HCT116 (cell line): ENCODE measurements around the gene MCC. TPM values are rescaled to one million over a fixed set of nuclear protein-coding genes. Genes with fewer than 3 reads are reported as not detected.

Experiments used
- ATAC-seq: fragments of 200-7000 bp; cut with Tn5 transposase; 2 replicates; pipeline ENCODE4 v1.9.1; 2020; ENCODE audit warnings: mild to moderate bottlenecking, moderate library complexity
- BruUV-seq: library from RNA; stranded (reverse); fragments of 400-500 nt; replicated peaks from 2 replicates; lab custom pipeline; 2021; lab: Mats Ljungman, UMichigan
- CTCF ChIA-PET: fragments of 300-600 bp; sonication (Branson Sonifier 250); formaldehyde crosslinking; loops from one replicate; lab custom pipeline; 2021; ENCODE audit warnings: antibody characterized with exemption; lab: Charles Lee
- POLR2A ChIA-PET: fragments of 300-600, 350-600 bp; sonication (Branson Sonifier 250); formaldehyde crosslinking; loops from one replicate; lab custom pipeline; 2021; ENCODE audit warnings: antibody characterized with exemption; lab: Charles Lee
- RAD21 ChIA-PET, 2 experiments: fragments of 300-600 bp; sonication (Branson Sonifier 250); formaldehyde crosslinking; loops; one replicate each; lab custom pipeline; 2023; ENCODE audit warnings: low total read pairs in 2 of 2; ENCODE audit not compliant: uncharacterized antibody in 2 of 2, unreplicated experiment in 2 of 2, low non-redundant PET in 1 of 2; lab: Charles Lee
- DNase-seq: peaks from one replicate; pipeline ENCODE4 v3.0.0-alpha.2; 2010; ENCODE audit warnings: low read depth, low spot score
- H2AFZ ChIP-seq: fragments of 200-600 bp; shearing (Covaris generic), sonication (generic); 2 replicates; pipeline ENCODE4 v1.6.1; 2017; ENCODE audit warnings: low read depth, mixed run types, mixed read lengths, antibody characterized with exemption, low read length; ENCODE audit not compliant: poor library complexity, severe bottlenecking
- H3K27ac ChIP-seq: 2 replicates; pipeline ENCODE4 v1.5.1; 2012; ENCODE audit warnings: low read depth, low read length
- H3K27me3 ChIP-seq: fragments of 200-600 bp; sonication (generic); 2 replicates; pipeline ENCODE4 v1.6.1; 2016; ENCODE audit warnings: mixed run types, low read length, mixed read lengths; ENCODE audit not compliant: insufficient read depth
- H3K36me3 ChIP-seq, 2 experiments: fragments of 200-500 bp in 1 of 2; fragments of 200-600 bp in 1 of 2; sonication (Bioruptor generic) in 1 of 2; sonication (generic) in 1 of 2; 2 replicates each; pipeline versions ENCODE4 v1.5.1 to v1.6.1; 2014 to 2016; ENCODE audit warnings: low read length in 2 of 2, inconsistent platforms in 1 of 2, mixed read lengths in 1 of 2, mixed run types in 1 of 2; ENCODE audit not compliant: insufficient read depth in 2 of 2, control insufficient read depth in 1 of 2
- H3K4me1 ChIP-seq, 2 experiments: fragments of 200-600 bp in 1 of 2; sonication (generic) in 1 of 2; 2 replicates each; pipeline versions ENCODE4 v1.5.1 to v1.6.1; 2012 to 2017; ENCODE audit warnings: low read length in 2 of 2, inconsistent platforms in 1 of 2, mild to moderate bottlenecking in 1 of 2, mixed read lengths in 1 of 2, mixed run types in 1 of 2, moderate library complexity in 1 of 2; ENCODE audit not compliant: insufficient read depth in 2 of 2, control insufficient read depth in 1 of 2
- H3K4me2 ChIP-seq: fragments of 200-600 bp; sonication (generic); 2 replicates; pipeline ENCODE4 v1.6.1; 2017; ENCODE audit warnings: mixed run types, low read length, mixed read lengths
- H3K4me3 ChIP-seq, 2 experiments: fragments of 200-600 bp in 1 of 2; sonication (generic) in 1 of 2; replicated peaks in 1 of 2; 2 replicates each; pipeline ENCODE4 v1.5.1; 2011 to 2016; ENCODE audit warnings: low read length in 2 of 2, control low read depth in 1 of 2, low read depth in 1 of 2, mild to moderate bottlenecking in 1 of 2, mixed read lengths in 1 of 2, mixed run types in 1 of 2
- H3K79me2 ChIP-seq: fragments of 200-600 bp; sonication (generic); 2 replicates; pipeline ENCODE4 v1.6.1; 2017; ENCODE audit warnings: mild to moderate bottlenecking, mixed run types, low read length, moderate library complexity, mixed read lengths; ENCODE audit not compliant: insufficient read depth
- H3K9ac ChIP-seq: fragments of 200-600 bp; sonication (generic); 2 replicates; pipeline ENCODE4 v1.6.1; 2016; ENCODE audit warnings: low read length, mixed read lengths
- H3K9me2 ChIP-seq: fragments of 200-600 bp; sonication (generic), shearing (Covaris generic); 2 replicates; pipeline ENCODE4 v1.6.1; 2017; ENCODE audit warnings: mixed run types, mild to moderate bottlenecking, moderate library complexity; ENCODE audit not compliant: insufficient read depth
- H3K9me3 ChIP-seq, 2 experiments: fragments of 200-500 bp in 1 of 2; fragments of 200-600 bp in 1 of 2; sonication (Bioruptor generic) in 1 of 2; sonication (generic) in 1 of 2; 2 replicates each; pipeline ENCODE4 v1.6.1; 2014 to 2017; ENCODE audit warnings: low read length in 2 of 2, mixed read lengths in 2 of 2, inconsistent platforms in 1 of 2, low read depth in 1 of 2, mild to moderate bottlenecking in 1 of 2, mixed run types in 1 of 2, moderate library complexity in 1 of 2; ENCODE audit not compliant: control insufficient read depth in 1 of 2, insufficient read depth in 1 of 2
- H4K20me1 ChIP-seq: fragments of 200-600 bp; sonication (generic), shearing (Covaris generic); 2 replicates; pipeline ENCODE4 v1.6.1; 2017; ENCODE audit warnings: mixed run types, mild to moderate bottlenecking, moderate library complexity; ENCODE audit not compliant: insufficient read depth
- CEBPB ChIP-seq: IDR thresholded peaks from 2 replicates; pipeline ENCODE4 v1.6.1; 2012; ENCODE audit warnings: low read depth
- ELF1 ChIP-seq: IDR thresholded peaks from 2 replicates; pipeline ENCODE4 v1.6.1; 2012; ENCODE audit warnings: low read depth, borderline replicate concordance
- EZH2 ChIP-seq: fragments of 200-600 bp; sonication (generic); IDR thresholded peaks from 2 replicates; pipeline ENCODE4 v1.6.1; 2017; ENCODE audit warnings: antibody characterized with exemption, mixed run types
- SP1 ChIP-seq: IDR thresholded peaks from 2 replicates; pipeline ENCODE4 v1.6.1; 2012; ENCODE audit warnings: low read depth
- TCF7L2 ChIP-seq: IDR thresholded peaks from 2 replicates; pipeline ENCODE4 v1.7.0; 2011; ENCODE audit warnings: borderline replicate concordance, inconsistent platforms; ENCODE audit not compliant: insufficient read depth, insufficient read length; ENCODE audit errors: extremely low read depth
- ZFX ChIP-seq: fragments of 450-650 bp; IDR thresholded peaks from 2 replicates; pipeline ENCODE4 v1.6.1; 2017
- ZNF274 ChIP-seq: fragments of 200-500 bp; sonication (Bioruptor generic); IDR thresholded peaks from 2 replicates; pipeline ENCODE4 v1.6.1; 2014; ENCODE audit warnings: mild to moderate bottlenecking, low read depth, low read length, inconsistent platforms
- intact Hi-C: fragments of 100-400 bp; cut with micrococcal nuclease; formaldehyde crosslinking; loops from 2 replicates; pipeline ENCODE4 v1.10.0; 2022
- total RNA-seq: library from RNA; stranded (reverse); gene quantifications from one replicate; pipeline ENCODE4 v1.2.1, GENCODE V29; 2021; ENCODE audit not compliant: unreplicated experiment

MCC gene
- total RNA-seq, 1 experiment from 2014 or later: 20.1 TPM

GRCh38 chr5:113202746-113203716 is 285.2 kb downstream of the MCC start (continued):
- TF ChIP-seq ZFX (no peak), TCF7L2 (peak; percentile 69)

- CTCF ChIA-PET: no interaction called here
- Histone ChIP-seq H3K4me1 (peaks cover 33 to 63% of the 10 kb centered on the region in 2 experiments), H3K9me2 (no peaks in the 10 kb centered on the region), H4K20me1 (no peaks in the 10 kb centered on the region), H3K9ac (peak overlapping the region; percentile 75), H3K9me3 (no peaks in the 10 kb centered on the region), H3K4me3 (peak overlapping the region; percentile 45 to 58), H3K27me3 (no peaks in the 10 kb centered on the region), H3K36me3 (no peaks in the 10 kb centered on the region), H3K27ac (no peak overlapping the region), H3K4me2 (peak overlapping the region; percentile 91), H2AFZ (no peak overlapping the region), H3K79me2 (peaks cover 32% of the 10 kb centered on the region)
- POLR2A ChIA-PET: no interaction called here
- no TSS peak for BruUV-seq
- no peak for DNase-seq
- intact Hi-C loops: loop anchor here (5.0 kb wide), 1 partner anchor 110 kb away; no protein-coding TSS in a partner anchor
- no peak for ATAC-seq
- TF ChIP-seq EZH2 (no peak), SP1 (peak; percentile 14; the same call in 1 of the 2 replicates), CEBPB (no peak), ZNF274 (no peak), ELF1 (no peak), TCF7L2 (no peak)
- RAD21 ChIA-PET: no interaction called here
These were observed 286.0 kb downstream of the MCC start for GRCh38 chr5:113202287-113202686.
